GM18517 (cell line): Measurements from ENCODE around the gene SEL1L3.
A peak's percentile ranks its signal among the peaks of the same experiment; 100 is the strongest.
"Not testable (repeated sequence)": the region's sequence is repeated elsewhere in the genome, so short reads cannot be mapped to it uniquely, and the experiment has no call there.

Experiments used
- ATAC-seq: cut with Tn5 transposase; IDR thresholded peaks from one replicate; pipeline ENCODE4 v1.9.1; 2021; ENCODE audit warnings: mild to moderate bottlenecking, moderate library complexity; ENCODE audit not compliant: unreplicated experiment

SEL1L3 gene

GRCh38 chr4:25862411-25863346 lies at the start of gene SEL1L3:
Gene SEL1L3 (minus strand): TSS chr4:25862988. CDS start chr4:25862836, 152 bp downstream.
- no peak for ATAC-seq

DNA sequence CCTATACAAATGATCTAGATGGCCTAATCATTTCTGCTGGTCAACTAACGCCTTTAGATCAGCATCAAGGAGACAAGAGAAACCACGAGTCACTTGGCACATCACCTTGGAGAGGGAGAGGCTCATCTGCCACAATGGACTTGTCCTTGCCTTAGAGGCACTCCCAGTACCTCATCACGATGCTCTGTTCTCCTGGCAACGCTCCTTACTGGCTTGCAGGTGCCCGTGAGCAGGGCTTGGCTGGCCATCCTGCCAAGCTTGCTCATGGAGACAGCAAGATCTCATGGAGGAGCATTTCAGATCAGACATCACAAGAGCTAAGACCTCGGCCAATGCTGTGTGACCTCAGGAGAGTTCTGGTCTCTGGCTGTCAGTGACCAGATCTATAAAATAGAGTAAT lies 48.6 kb upstream of the SEL1L3 start:
- no peak for ATAC-seq

- ATAC-seq: no peak
Observed at GRCh38 chr4:25908491-25908901, 45.7 kb upstream of the SEL1L3 start.

DNA sequence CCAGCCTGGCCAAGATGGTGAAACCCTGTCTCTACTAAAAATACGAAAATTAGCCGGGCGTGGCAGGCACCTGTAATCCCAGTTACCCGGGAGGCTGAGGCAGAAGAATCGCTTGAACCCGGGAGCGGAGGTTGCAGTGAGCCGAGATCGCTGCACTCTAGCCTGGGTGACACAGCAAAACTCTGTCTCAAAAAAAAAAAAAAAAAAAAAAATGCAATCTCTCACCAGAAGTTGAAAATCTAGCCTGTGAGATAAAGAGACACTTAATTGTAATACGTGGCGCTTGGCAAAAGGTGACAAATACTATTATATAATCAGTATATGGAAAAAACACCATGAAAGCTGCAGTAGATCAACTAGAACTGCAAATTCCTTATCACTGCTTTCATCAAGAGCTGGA lies 43.3 kb upstream of the SEL1L3 start:
- not testable (repeated sequence) for ATAC-seq

- no peak for ATAC-seq
Observed at GRCh38 chr4:25905371-25905770, 42.6 kb upstream of the SEL1L3 start.

DNA sequence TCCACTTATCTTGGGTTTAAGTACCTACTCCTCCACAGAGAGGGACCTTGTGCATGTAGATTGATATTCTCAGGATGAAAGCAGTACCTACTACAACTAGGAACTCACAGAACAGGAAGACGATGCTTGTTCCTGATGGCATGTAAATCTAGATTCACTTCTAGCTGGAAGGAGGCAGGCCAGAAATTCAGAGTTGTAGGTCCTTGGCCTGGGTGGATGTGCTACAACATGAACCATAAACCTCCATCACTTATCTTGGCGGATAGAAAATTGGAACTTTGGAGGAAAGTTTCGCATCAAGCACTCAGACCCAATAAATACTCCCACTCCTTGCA lies 41.9 kb upstream of the SEL1L3 start:
- peak; percentile 31 for ATAC-seq

- ATAC-seq: peak; percentile 58
Observed at GRCh38 chr4:25903900-25904747, 41.3 kb upstream of the SEL1L3 start.

- no peak for ATAC-seq
Observed at GRCh38 chr4:25901030-25901430, 38.2 kb upstream of the SEL1L3 start.

- no peak for ATAC-seq
Observed at GRCh38 chr4:25900310-25900709, 37.5 kb upstream of the SEL1L3 start.

- no peak for ATAC-seq
Observed at GRCh38 chr4:25896776-25897539, 34.2 kb upstream of the SEL1L3 start.

GRCh38 chr4:25892796-25893195 lies 30.0 kb upstream of the SEL1L3 start:
- no peak for ATAC-seq

DNA sequence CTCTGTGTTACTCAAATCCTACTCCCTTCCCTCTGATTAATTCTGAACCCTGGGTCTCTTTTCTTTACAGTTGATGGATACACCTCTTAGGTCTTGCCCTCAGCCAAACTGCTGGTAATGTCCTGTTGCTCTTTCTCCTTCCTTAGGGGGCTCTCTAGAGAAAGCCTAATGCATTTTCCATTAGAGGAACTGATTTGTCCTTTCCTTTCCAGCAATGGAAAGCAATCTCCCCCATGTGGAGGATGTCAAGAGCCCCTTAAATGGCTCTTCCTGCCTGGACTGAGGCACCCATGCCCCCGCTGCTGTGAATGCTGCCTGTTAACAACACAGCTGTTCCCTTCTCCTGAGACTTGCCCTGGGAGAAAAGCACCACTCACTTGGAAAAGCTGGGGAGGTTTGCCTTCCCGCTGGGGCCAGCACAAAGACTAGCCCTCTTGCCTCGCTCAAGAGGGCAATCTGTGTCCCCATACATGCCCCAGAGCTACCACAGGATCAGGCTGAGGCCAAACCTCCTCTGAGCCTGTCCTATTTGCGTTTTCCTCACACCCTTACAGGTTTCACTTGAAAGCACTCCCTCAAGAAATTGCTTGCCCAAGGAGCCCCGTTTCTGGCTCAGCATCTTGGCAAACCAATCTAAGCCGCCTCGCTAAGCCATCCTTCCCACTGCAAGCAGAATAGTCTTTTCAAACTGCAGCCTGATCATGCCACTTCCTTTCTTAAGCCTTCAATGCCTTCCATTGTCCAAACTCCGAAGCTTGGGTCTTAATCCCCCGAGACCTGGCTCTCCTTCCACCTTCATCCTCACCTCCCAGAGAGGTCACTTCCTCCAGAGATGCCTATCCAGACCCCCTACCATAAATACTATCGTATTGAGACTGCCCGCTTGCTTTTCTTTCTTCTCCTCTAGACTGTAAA lies 28.0 kb upstream of the SEL1L3 start:
- ATAC-seq: no peak

- ATAC-seq: no peak
Observed at GRCh38 chr4:25889589-25890503, 27.1 kb upstream of the SEL1L3 start.

DNA sequence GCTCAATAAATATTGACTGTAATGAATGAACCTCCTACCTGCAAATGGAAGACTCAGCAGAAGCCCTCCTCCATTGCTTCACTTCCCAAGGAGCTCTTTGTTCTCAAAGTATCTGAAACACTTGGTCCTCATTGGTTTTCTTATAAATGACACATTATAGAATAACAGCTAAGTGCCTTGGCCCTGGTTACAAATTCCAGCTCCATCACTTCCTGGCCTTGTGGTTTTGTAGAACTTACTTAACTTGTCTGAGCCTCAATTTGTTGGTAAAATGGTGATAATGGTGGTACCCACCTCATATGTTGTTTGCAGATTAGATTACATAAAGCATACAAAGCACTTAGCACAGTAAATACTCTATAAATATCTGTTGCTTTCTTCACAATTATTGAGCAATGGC lies 26.0 kb upstream of the SEL1L3 start:
- no peak for ATAC-seq

DNA sequence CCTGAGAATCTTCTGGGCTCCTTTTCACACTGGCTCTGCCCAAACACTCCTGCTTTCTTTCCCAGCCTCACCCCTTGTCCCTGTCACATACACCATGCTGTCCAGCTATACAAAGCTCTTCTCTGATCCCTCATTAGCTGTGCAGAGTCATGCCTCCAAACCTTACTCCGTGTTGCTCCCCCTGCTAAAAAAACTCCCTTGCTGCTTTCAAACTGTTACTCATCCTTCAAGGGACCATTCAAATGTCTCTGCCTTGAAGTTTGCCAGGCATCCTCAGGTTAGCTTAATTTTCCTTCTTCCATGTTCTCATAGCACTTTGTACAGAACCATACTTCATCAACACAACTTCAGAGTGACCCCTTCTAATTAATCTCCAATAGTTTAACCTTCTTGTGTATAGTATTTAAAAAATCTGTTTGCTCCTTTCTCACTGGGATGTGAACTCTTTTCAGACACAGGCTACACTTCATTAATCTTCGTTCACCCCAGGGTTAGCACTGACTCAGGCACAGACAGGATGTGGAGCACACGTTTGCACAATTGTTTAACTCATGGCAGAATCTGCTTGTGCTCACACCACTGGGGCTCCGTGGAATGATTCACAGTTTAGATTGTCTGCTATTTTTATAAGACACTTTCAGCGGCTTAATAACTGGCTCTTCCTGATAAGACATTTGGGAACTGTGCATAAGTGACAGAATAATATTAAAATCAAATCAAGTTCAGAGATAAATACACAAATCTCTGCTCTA lies 21.4 kb upstream of the SEL1L3 start:
- ATAC-seq: no peak

DNA sequence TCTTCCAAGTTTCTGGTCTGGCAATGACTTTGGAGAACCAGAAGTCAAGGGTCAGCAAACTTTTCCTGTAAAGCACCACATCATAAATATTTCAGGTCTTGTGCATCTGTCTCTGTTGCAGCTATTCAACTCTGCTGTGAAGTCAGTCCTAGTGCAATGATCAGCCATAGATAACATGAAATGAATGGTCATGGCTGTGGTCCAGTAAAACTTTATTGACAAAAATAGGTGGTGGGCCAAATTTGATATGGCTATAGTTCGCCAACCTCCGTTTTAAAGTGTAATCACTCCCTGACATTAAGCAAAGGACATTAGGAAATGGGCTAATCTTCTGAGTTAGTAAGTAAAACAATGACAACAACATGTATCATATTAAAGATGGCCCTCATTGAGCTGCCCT lies 20.8 kb upstream of the SEL1L3 start:
- no peak for ATAC-seq

- no peak for ATAC-seq
Observed at GRCh38 chr4:25882226-25882625, 19.4 kb upstream of the SEL1L3 start.

DNA sequence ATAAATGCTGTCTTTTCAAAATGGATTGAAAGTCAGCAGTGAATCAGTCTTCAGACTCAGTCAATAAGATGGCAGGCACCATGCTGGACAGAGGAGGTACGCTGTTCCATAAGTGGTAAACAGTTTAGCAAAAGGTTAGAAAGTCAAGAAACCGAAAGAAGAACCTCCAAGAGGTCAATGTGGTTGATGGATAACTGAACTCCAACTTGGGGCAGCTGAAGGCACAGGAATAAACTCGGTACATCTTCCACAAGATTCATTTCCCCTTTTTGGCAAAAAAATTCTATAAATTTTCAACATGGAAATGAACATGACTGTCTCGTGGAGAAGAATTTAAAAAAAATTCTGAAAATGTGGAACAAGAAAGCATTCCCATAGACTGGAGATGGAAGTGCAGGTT lies 18.4 kb upstream of the SEL1L3 start:
- no peak for ATAC-seq
